Choroid plexus epithelial cell (primary cell): ENCODE results near the gene PLCH2.
A peak's percentile ranks its signal among the peaks of the same experiment; 100 is the strongest.

ENCODE experiments used
- DNase-seq: peaks from one replicate; pipeline ENCODE4 v3.0.0-alpha.2; 2010; ENCODE audit warnings: low read depth
- H3K4me3 ChIP-seq: 2 replicates; pipeline ENCODE4 v1.5.1; 2011; ENCODE audit warnings: low read depth, mild to moderate bottlenecking, control low read depth, low read length, moderate library complexity
- CTCF ChIP-seq: conservative IDR thresholded peaks from 2 replicates; pipeline ENCODE4 v1.5.1; 2011; ENCODE audit warnings: low read depth, mild to moderate bottlenecking, control low read depth, inconsistent platforms, low read length, moderate library complexity

PLCH2 gene

GRCh38 chr1:2535981-2536380 lies 59.9 kb downstream of the PLCH2 start:
- no peak for TF ChIP-seq CTCF
- H3K4me3 ChIP-seq: no peak overlapping the region

GRCh38 chr1:2537784-2538115 lies 61.7 kb downstream of the PLCH2 start:
- no peak for DNase-seq
- TF ChIP-seq CTCF: no peak
- H3K4me3 ChIP-seq: no peak overlapping the region

More at GRCh38 chr1:2535981-2536380, 59.9 kb downstream of the PLCH2 start:
- DNase-seq: no peak

GRCh38 chr1:2538376-2538775 lies 62.3 kb downstream of the PLCH2 start:
- TF ChIP-seq CTCF: no peak
- no peak for DNase-seq
- no peak overlapping the region for H3K4me3 ChIP-seq

- TF ChIP-seq CTCF: no peak
- no peak overlapping the region for H3K4me3 ChIP-seq
- DNase-seq: no peak
Measured at GRCh38 chr1:2538872-2539271, 62.8 kb downstream of the PLCH2 start.

GRCh38 chr1:2539312-2539907 lies 63.3 kb downstream of the PLCH2 start:
- DNase-seq: no peak
- TF ChIP-seq CTCF: peak; percentile 53
- H3K4me3 ChIP-seq: no peak overlapping the region

- TF ChIP-seq CTCF: no peak
- H3K4me3 ChIP-seq: no peak overlapping the region
- DNase-seq: no peak
Measured at GRCh38 chr1:2540816-2541492, 64.9 kb downstream of the PLCH2 start.
